ENCODE measurements around the gene SART3.
A peak's percentile ranks its signal among the peaks of the same experiment; 100 is the strongest.

SART3 gene, protein sequence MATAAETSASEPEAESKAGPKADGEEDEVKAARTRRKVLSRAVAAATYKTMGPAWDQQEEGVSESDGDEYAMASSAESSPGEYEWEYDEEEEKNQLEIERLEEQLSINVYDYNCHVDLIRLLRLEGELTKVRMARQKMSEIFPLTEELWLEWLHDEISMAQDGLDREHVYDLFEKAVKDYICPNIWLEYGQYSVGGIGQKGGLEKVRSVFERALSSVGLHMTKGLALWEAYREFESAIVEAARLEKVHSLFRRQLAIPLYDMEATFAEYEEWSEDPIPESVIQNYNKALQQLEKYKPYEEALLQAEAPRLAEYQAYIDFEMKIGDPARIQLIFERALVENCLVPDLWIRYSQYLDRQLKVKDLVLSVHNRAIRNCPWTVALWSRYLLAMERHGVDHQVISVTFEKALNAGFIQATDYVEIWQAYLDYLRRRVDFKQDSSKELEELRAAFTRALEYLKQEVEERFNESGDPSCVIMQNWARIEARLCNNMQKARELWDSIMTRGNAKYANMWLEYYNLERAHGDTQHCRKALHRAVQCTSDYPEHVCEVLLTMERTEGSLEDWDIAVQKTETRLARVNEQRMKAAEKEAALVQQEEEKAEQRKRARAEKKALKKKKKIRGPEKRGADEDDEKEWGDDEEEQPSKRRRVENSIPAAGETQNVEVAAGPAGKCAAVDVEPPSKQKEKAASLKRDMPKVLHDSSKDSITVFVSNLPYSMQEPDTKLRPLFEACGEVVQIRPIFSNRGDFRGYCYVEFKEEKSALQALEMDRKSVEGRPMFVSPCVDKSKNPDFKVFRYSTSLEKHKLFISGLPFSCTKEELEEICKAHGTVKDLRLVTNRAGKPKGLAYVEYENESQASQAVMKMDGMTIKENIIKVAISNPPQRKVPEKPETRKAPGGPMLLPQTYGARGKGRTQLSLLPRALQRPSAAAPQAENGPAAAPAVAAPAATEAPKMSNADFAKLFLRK

DNA sequence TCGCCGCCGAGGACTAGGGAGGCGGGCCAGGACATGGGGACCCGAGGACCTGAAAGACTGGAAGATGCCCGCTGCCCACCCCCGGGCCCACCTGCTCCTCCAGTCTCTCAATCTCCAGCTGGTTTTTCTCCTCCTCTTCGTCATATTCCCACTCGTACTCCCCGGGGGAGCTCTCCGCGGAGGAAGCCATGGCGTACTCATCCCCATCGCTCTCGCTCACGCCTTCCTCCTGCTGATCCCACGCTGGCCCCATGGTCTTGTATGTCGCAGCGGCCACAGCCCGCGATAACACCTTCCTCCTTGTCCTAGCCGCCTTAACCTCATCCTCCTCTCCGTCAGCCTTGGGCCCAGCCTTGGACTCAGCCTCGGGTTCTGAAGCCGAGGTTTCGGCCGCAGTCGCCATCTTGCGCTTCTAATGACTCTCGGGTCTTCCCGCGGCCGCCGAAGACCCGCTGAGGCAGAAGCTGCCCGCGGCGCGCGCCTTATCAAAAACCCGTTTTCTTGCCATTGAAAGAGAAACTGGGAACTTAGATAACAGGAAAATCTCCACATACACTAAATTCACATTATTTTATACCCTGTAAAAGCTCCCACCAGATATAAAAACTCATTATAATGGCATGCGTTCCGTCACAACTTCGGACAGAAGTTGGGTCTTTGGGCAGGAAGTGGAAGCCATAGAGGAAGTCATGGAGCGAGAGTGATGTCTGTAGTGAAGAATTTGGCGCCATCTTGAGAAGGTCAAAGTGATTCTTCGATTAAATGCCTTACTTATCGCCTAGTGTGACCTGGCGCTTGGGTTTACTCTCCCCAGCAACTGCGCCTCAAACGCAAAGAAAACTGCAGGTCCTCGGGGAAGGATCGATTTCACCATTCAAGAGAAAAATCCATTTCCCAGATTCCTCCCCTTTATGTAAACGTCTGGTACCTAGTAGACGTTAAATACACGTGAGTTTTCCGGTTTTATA lies at the start of gene SART3:
TSS of gene SART3 (minus strand) at position 422 of the 968 bp plus-strand sequence. CDS start at position 403, 19 bp downstream.
- peak; percentile 83 to 84 for DNase-seq

DNA sequence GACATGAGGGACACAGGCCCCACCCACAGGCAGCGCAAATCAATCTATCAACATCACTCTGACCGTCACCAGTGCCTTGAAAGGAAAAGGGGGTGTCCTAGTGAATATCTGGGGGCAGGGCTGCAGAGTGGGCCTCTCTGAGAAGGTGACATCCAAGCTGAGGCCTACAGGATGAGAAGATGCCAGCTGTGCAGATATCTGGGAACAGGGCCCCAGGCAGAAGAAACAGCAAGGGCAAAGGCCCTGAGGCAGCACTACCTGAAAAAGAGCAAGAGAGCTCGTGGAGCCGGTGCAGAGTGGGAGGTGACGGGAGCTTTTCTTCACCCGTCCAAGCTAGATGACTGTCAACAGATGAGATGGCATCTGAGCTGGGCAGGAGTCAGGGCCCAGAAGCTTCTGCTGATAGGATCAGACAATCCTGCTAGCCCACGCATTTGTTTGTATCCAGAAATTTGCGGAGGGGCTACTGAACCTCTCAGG lies 49.4 kb upstream of the SART3 start:
- DNase-seq = no peak

DNA sequence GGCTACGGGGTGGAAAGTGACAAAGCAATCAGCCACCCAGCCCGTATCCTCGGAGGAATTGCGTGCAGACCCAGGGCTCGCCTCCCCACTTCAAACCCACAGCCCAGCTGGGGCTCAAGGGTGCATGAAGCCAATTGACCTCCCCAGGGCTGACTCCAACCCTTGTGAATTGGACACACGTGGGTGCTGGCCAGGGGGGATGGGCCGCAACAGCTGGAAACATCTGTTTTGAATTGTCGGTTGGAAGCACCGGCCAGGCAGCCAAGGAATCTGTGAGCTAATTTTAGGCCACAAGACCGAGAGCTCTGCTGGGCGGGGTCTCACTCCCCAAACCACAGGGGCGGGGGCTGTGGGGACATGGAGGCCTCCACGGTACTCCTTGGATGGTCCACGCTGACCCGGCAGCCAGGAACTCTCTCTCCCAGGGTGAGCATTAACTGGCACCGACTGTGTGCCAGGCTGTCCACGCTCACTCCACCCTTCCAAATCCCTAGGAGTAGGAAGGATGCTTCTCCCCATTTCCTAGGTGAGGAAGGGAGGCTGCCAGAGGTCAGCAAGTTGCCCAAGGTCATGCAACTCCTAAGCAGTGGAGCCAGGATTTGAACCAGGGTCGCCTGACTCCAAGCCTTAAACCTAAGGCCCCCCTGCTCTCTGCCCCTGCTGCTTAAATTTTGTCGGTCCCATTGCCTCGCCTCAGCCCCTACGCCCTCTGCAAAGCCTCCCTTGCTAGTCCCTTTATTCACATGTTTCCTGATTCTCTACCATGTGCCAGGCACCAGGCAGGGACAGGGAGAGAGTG lies 48.8 kb upstream of the SART3 start:
- DNase-seq = no peak

DNA sequence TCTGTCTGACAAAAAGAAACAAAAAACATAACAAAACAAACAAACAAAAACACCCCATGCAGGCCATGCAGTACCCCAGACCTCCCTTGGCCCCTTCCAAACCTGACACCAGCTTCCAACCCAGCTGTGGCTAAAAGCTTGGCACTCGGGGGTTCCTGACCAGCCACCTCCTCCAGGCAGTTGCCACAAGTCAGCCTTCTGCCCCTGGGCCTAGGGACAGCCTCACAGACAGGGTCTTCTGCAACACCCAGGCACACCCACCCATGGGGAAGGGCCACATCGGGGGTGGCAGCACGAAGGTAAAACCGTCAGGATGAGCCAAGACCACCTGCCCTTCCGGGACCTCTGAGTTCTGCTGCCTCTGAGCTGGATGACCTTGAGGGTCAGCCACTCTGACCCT lies 47.6 kb upstream of the SART3 start:
- DNase-seq = no peak

DNA sequence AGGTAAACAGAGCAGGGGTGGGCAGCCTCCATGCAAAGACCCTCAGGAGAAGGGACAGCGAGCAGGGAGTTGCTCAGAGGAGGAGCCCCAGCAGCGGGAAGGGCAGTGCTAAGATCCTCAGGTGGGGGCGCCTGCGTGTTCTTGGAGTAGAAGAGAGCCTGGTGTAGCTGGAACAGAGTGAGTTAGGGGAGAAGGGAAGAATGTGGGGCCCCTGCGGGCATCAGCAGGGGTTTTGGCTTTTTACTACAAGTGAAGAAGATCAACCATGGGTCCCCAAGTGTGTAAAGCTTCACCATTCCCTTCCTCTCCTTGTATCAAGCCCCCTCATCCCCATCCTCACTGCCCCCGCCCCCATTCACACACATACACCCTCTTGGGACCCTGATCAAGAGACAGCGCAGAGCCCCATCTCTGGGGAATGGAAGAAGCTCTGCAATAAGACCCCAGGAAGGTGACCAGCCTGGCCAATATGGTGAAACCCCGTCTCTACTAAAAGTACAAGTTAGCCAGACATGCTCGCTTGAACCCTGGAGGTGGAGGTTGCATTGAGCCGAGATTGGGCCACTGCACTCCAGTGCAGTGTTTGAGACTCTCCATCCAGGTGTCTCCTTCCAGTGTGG lies 47.1 kb upstream of the SART3 start:
- no peak for DNase-seq

DNA sequence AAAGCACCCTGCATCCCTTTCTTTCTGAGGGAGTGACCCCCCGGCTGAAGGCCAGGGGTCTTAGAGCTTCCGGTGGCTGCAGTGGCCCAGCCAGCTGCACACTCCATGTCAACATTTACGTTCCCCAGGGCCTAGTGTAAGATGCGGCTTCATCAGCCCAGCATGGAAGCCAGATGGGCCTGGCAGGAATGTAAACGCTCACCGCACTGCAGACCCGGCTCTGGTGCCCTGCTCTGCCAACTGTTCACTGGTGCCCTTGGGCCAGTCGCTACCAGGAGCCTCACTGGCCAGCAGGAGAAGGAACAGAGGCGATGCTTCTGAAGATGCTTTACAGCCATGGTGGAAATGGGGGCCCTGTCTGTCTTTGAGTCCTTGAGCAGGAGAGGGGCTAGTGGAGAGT lies 45.5 kb upstream of the SART3 start:
- DNase-seq = no peak

DNA sequence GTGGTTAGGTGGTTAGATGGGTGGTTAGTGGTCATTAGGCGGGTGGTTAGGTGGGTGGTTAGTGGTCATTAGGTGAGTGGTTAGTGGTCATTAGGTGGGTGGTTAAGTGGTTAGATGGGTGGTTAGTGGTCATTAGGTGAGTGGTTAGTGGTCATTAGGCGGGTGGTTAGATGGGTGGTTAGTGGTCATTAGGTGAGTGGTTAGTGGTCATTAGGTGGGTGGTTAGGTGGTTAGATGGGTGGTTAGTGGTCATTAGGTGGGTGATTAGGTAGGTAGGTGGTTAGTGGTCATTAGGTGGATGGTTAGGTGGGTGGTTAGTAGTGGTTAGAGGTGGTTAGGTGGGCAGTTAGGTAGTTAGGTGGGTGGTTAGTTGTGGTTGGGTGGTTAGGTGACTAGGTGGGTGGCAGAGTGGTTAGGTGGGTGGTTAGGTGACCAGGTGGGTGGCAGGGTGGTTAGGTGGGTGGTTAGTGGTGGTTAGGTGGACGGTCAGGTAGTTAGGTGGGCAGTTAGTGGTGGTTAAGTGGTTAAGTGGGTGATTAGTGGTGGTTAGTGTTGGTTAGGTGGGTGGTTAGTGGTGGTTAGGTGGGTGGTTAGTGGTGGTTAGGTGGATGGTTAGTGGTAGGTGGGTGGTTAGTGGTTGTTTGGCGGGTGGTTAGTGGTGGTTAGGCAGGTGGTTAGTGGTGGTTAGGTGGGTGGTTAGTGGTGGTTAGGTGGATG lies 44.9 kb upstream of the SART3 start:
- DNase-seq = no peak

DNA sequence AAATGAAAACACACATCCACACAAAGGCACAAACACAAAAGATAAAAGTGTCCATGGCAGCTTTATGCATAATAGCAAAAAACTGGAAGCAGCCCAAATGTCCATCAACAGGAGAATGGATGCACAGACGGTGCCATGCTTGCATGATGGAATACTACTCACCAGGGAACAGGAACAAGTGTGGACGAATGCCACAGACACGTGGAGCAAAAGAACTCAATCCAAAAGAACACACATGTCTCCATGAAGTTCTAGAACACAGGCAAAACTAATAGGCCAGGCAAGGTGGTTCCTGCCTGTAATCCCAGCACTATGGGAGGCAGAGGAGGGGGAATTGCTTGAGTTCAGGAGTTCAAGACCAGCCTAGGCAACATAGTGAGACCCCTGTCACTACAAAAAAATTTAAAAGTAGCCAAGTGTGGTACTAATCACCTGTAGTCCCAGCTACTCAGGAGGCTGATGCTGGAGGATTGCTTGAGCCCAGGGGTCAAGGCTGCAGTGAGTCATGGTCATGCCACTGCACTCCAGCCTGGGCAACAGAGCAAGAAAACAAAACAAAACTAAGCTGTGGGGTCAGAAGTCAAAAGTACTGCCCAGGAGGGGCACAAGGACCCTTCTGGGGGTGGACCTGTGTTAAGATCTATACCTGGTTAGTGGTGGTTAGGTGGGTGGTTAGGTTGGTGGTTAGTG lies 44.2 kb upstream of the SART3 start:
- DNase-seq = no peak

DNA sequence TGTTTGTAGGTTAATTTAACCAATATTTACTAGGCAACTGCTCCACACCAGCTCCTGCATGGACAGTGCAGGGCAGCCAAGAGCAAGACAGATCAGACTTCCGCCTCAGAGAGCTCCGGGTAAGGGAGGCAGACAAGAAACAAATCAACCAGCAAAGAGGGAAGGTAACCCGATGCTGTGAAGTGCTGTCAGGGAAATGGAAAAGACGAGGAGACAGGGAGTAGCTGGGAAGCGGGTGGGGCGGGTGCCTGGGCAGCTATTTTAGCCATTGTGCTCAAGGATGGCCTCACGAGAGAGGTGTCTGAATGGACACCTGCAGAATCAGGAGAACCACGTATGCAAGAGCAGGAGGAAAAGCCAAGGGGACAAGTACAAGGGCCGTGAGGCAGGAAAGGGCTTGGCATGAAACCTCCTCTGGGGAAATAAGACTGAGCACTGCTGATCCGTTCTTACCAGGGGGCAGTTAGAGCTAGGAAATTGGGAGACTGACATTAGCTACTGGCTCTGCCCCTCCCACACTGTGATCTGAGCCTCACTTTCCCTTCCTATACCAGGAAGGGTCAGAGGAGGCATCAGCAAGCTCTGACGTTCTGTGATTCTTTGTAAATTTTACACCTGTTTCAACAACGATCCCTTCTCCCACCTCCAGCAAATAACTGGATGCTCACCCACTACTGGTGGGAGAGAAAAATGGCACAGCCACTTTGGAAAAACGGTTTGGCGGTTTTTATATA lies 43.4 kb upstream of the SART3 start:
- DNase-seq = no peak

DNA sequence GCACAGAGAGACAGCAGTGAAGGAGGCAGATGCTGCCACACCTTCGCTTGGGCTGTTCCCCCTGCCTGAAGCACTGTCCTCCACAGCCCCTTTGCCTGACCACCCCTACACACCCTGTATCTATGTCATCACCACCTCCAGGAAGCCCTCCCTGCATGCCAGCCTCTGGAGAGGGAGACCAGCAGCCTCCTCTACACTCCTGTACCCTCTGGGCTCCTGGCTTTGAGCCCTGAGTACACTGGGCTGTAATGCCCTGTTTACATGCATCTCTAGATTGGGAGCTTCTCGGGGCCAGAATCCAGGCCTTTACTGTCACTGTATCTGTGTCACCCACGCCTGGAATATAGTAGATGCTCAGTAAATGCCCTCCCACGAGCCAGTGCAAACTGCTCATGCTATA lies 42.8 kb upstream of the SART3 start:
- DNase-seq = no peak

DNA sequence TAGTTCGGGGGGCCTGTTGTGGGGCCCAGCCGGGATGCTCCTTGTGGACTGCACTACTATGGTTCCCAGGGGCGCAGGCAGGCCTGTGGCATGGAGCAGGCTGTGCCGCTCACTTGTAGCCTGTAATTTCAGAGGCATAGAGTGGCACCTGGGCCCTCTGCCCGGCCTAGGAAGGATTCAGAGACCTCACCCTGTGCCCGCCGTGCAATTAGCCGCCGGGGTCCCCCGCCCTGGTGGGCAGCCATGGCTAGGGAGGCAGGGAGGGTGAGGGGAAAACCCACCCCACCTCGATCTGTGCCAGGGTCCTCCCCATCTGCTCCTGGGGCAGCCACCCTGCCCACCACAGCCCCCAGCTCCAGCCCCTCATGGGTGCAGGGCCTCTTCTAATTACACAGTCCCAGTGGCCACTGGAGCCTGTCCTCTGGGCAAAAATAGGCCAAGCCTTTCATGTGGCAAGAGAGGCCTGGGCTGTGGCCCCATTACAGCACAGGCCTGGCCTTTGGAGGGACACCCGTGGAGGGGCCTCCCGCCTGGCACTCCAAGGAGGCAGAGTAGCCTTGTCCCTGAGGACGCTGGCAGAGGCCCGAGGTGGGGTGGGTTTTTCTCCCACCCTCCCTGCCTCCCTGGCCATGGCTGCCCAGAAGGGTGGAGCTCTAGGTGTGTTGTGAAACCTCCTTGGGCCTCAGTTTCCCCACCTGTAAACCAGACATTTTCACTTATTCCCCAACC lies 42.2 kb upstream of the SART3 start:
- no peak for DNase-seq

DNA sequence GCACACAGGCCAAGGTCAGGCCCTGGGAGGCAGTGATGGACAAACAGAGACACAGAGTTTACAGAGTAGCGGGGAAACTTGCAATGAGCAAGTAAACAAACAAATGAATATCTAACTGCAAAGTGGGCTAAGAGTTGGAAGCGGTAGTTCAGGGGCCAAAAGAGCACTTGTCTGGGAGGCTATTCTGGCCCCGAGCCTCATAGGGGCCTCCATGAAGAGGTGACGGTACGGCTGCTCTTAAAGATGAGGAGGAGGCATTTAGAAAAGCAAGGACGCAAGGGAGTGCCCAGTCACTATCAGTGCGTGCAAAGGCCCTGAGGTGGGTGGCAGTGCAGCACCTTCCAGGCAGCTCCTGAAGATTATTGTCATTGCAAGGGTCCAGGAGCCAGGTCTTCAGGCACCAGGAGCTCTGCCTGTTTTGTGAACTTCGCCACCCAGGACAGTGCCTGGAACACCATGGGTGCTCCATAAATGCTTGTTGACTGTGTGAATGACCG lies 41.3 kb upstream of the SART3 start:
- DNase-seq = no peak

DNA sequence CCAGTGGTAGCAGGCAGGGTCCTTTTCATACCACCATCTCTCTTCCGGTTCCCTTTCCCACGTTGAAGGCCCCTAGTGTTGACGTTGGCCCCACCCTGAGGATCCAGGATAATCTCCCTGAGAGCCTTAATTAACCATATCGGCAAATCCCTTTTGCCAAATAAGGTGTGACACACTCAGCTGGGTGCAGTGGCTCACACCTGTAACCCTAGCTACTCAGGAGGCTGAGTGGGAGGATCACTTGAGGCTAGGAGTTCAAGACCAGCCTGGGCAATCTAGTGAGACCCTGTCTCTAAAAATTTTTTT lies 39.7 kb upstream of the SART3 start:
- no peak for DNase-seq

DNA sequence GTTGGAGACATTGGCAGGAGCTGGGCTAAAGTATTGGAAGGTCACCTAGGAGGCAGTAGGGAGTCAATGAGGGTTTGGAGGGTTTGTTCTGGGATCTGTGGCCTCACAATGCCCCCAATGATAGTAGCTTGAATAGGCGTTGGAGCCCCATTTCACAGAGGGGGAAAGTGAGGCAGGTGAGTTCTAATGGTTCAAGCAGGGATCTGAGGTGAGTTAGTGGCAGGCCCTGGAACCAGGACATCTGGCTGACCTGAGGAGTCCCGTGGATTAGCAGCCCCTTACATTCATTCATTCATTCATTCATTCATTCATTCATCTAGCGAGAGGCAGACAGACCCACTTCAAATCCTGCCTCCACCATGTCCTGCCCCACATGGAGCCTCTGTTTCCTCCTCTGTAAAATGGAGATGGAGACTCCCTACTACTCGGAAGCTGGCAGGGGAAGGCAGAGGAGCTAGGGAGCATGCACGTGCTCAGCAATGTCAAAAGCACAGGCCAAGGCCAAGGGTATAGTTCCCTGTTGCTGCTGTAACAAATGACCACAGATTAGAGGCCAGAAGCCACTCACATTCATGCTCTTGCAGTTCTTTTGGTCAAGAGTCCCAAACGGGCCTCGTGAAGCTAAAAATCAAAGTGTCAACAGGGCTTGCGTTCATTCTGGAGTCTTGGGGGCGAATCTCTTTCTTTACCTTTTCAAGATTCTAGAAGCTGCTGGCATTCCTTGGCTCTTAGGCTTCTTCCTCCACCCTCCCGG lies 39.2 kb upstream of the SART3 start:
- no peak for DNase-seq

DNA sequence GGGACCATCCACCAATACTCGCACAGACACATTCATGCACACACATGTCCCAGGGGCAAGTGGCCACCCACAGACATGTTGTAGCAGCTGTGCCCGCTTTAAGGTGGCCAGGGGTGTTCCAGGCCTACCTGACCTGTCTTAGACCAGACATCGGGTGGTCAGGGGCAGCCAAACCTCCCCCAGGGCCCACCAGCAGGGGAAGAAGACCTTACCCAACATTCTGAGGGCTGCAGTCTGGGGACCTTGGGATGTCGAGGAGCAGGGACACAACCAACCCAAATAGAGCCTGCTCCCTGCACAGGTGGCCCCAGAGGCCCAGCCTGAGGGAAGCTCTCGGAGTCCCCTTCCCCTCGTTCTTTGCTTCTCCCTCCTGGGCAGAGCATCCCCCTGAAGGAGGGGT lies 38.6 kb upstream of the SART3 start:
- no peak for DNase-seq

DNA sequence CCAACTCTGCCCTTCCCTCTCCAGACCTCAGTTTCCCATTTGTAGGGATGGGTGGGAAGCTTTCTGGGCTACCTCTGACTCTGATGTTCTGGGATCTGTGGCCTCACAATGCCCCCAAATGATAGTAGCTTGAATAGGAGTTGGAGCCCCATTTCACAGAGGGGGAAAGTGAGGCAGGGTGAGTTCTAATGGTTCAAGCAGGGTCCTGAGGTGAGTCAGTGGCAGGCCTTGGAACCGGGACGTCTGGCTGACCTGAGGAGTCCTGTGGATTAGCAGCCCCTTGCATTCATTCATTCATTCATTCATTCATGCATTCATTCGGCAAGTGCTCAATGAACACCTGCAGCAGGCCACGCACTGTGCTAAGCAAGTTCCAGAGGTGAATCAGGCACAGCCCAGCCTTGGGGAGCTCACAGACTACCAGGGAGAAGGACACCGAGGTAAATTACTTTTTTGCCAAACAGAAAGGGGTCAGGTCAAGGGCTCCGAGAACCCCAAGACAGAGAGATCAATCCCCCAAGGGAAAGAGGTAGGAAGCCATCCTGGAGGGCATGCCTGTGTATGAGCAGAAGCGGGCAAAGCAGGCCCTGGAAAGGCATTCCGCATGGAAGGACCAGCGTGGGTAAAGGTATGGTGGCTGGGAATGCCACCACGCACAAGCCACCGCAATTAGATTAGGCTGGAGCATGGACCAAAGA lies 37.7 kb upstream of the SART3 start:
- no peak for DNase-seq

All from stimulated activated CD4-positive, alpha-beta T cell treated with anti-CD3 and anti-CD28 coated beads, Interleukin-2, amount 100 ng/mL, for 24 hours (primary cell).